Activated CD8-positive, alpha-beta T cell treated with anti-CD3 and anti-CD28 coated beads for 36 hours (primary cell): ENCODE data around the gene CDH7. TPM values are rescaled to one million over a fixed set of nuclear protein-coding genes. Genes with fewer than 3 reads are reported as not detected.
A peak's percentile ranks its signal among the peaks of the same experiment; 100 is the strongest.

Experiments
- ATAC-seq: fragments of 200-7000 bp; cut with Tn5 transposase; one replicate; pipeline ENCODE4 v1.10.0; 2021; ENCODE audit warnings: mild to moderate bottlenecking, moderate library complexity
- CTCF ChIA-PET: fragments of 350-600 bp; sonication (Branson Sonifier 250); formaldehyde crosslinking; loops from one replicate; lab custom pipeline; 2021; ENCODE audit warnings: antibody characterized with exemption; lab: Charles Lee
- POLR2A ChIA-PET: fragments of 350-600 bp; sonication (Branson Sonifier 250); formaldehyde crosslinking; loops from one replicate; lab custom pipeline; 2021; ENCODE audit warnings: antibody characterized with exemption; lab: Charles Lee
- DNase-seq: peaks from one replicate; pipeline ENCODE4 v3.0.0-alpha.2; 2020
- H3K27ac Mint-ChIP-seq: one replicate; pipeline ENCODE4 v1.8.0; 2021; ENCODE audit warnings: mild to moderate bottlenecking, mixed read lengths
- H3K27me3 Mint-ChIP-seq: one replicate; pipeline ENCODE4 v1.8.0; 2021; ENCODE audit warnings: mixed read lengths
- H3K36me3 Mint-ChIP-seq: one replicate; pipeline ENCODE4 v1.8.0; 2021; ENCODE audit warnings: low read depth, mixed read lengths
- H3K4me1 Mint-ChIP-seq: one replicate; pipeline ENCODE4 v1.8.0; 2021; ENCODE audit warnings: low read depth, mixed read lengths
- H3K4me3 Mint-ChIP-seq: one replicate; pipeline ENCODE4 v1.8.0; 2021; ENCODE audit warnings: mild to moderate bottlenecking, moderate library complexity, mixed read lengths
- H3K9me3 Mint-ChIP-seq: one replicate; pipeline ENCODE4 v1.8.0; 2021; ENCODE audit warnings: mixed read lengths
- CTCF ChIP-seq: fragments of 200-600 bp; IDR thresholded peaks from one replicate; pipeline ENCODE4 v1.8.0; 2022; ENCODE audit warnings: antibody characterized with exemption, mild to moderate bottlenecking
- intact Hi-C: fragments of 100-400 bp; cut with micrococcal nuclease; formaldehyde crosslinking; loops from one replicate; pipeline ENCODE4 v1.10.0; 2022
- total RNA-seq, 2 experiments: library from RNA; stranded (reverse); gene quantifications; one replicate each; pipeline ENCODE4 v1.2.3, GENCODE V29; 2021

The CDH7 gene
- total RNA-seq, 2 experiments from 2014 or later, result not detected

DNA sequence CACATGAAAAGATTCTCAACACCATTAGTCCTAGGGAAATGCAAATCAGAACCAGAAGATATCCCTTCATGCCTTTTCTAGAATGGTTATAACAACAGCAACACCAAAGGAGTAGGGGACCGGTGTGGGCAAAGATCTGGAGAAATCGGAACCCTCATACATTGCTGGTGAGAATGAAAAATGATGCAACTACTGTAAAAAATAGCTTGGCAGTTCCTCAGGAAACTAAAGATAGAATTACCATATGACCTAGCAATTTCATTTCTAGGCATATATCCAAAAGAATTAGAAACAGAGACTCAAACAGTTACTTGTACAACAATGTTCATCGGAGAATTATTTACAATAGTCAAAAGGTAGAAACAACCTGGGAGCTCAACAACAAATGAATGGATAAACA is 29.2 kb upstream of the CDH7 start:
- no peaks in the 10 kb centered on the region for H3K27me3 Mint-ChIP-seq
- H3K9me3 Mint-ChIP-seq, result peaks cover 10% of the 10 kb centered on the region
- no peak for TF ChIP-seq CTCF
- H3K27ac Mint-ChIP-seq, result no peak overlapping the region
- CTCF ChIA-PET, result no interaction called here
- no peak for DNase-seq
- no peak for ATAC-seq
- intact Hi-C loops, result no loop called here
- POLR2A ChIA-PET, result no interaction called here
- no peak overlapping the region for H3K4me3 Mint-ChIP-seq
- H3K36me3 Mint-ChIP-seq, result no peaks in the 10 kb centered on the region
- H3K4me1 Mint-ChIP-seq, result no peaks in the 10 kb centered on the region

GRCh38 chr18:65725251-65726050 is 25.4 kb upstream of the CDH7 start:
- H3K27me3 Mint-ChIP-seq, result no peaks in the 10 kb centered on the region
- ChIA-PET CTCF (no interaction called here), POLR2A (no interaction called here)
- no peak overlapping the region for H3K4me3 Mint-ChIP-seq
- no peak overlapping the region for H3K27ac Mint-ChIP-seq
- H3K9me3 Mint-ChIP-seq, result peaks cover 2% of the 10 kb centered on the region
- ATAC-seq (no peak), DNase-seq (peak; percentile 9)
- H3K4me1 Mint-ChIP-seq, result no peaks in the 10 kb centered on the region
- intact Hi-C loops, result no loop called here
- no peaks in the 10 kb centered on the region for H3K36me3 Mint-ChIP-seq
- TF ChIP-seq CTCF, result peak; percentile 20

DNA sequence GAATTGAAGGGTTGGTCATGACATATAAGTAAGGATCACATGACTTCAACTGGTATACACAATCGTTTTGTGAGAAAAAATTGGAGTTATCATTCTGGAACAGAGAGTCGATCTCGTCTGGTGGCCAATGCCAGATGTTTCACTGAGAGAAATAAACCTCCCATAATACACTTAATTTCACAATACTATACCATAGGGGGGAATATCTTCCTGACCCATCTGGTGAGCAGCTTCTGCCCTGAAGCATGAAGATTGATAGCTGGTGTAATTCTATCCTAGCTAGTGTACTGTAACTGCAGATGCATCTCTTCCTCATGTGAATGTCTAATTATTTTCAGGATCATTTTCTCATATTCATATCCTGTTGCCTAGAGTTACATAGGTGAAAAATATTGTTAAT is 15.7 kb upstream of the CDH7 start:
- no peak for TF ChIP-seq CTCF
- Mint-ChIP-seq H3K36me3 (no peaks in the 10 kb centered on the region), H3K27me3 (no peaks in the 10 kb centered on the region), H3K4me3 (no peak overlapping the region), H3K9me3 (peaks cover 4% of the 10 kb centered on the region), H3K27ac (no peak overlapping the region), H3K4me1 (no peaks in the 10 kb centered on the region)
- intact Hi-C loops, result no loop called here
- DNase-seq, result no peak
- POLR2A ChIA-PET, result no interaction called here
- CTCF ChIA-PET, result no interaction called here
- ATAC-seq, result no peak

- ChIA-PET CTCF (no interaction called here), POLR2A (no interaction called here)
- H3K4me3 Mint-ChIP-seq, result no peak overlapping the region
- intact Hi-C loops, result no loop called here
- H3K36me3 Mint-ChIP-seq, result no peaks in the 10 kb centered on the region
- H3K4me1 Mint-ChIP-seq, result no peaks in the 10 kb centered on the region
- no peak for TF ChIP-seq CTCF
- H3K27me3 Mint-ChIP-seq, result no peaks in the 10 kb centered on the region
- H3K27ac Mint-ChIP-seq, result no peak overlapping the region
- peaks cover 4% of the 10 kb centered on the region for H3K9me3 Mint-ChIP-seq
- DNase-seq, result no peak
- no peak for ATAC-seq
Measured at GRCh38 chr18:65737471-65737955, 13.3 kb upstream of the CDH7 start.

DNA sequence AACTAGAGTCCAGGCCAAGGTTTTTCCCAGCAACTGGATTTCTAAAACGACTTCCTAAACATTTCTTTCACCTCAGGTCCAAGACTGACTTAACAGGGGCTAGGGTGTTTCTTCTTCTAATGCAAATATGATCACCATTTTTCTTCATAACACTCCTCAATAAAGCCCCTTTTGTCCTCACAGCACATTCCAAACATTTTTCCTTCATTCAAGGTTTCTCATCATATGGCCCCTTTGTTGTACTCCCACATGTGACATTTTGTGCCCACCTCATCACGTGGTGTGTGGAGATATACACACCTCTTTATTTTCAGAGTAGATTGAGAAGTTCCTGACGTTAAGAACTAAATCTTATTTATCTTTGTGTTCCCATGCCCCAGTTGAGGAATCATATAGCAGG is 3.9 kb upstream of the CDH7 start:
- CTCF ChIA-PET, result no interaction called here
- POLR2A ChIA-PET, result no interaction called here

More for the DNA sequence above, 3.9 kb upstream of the CDH7 start:
- TF ChIP-seq CTCF, result no peak
- Mint-ChIP-seq H3K36me3 (peaks cover 3% of the 10 kb centered on the region), H3K27me3 (peaks cover 15% of the 10 kb centered on the region), H3K4me1 (no peaks in the 10 kb centered on the region), H3K9me3 (no peaks in the 10 kb centered on the region), H3K4me3 (no peak overlapping the region), H3K27ac (no peak overlapping the region)
- ATAC-seq (no peak), DNase-seq (no peak)
- intact Hi-C loops, result no loop called here
